DOHH2 (cell line): ENCODE data around the gene KCNG2.

Experiments used
- H3F3A ChIP-seq: fragments of 200-600 bp; sonication (generic), shearing (Covaris generic); 2 replicates; pipeline ENCODE4 v1.6.0; 2016; ENCODE audit warnings: antibody characterized with exemption, mild to moderate bottlenecking; ENCODE audit not compliant: control insufficient read depth, insufficient read depth
- H3K27ac ChIP-seq: fragments of 200-600 bp; sonication (generic); 2 replicates; pipeline ENCODE4 v1.5.1; 2014; ENCODE audit warnings: low read depth, mild to moderate bottlenecking, low read length, moderate library complexity
- H3K27me3 ChIP-seq: fragments of 200-600 bp; sonication (generic); 2 replicates; pipeline ENCODE4 v1.6.1; 2014; ENCODE audit warnings: mild to moderate bottlenecking, low read length, mixed read lengths; ENCODE audit not compliant: control insufficient read depth
- H3K36me3 ChIP-seq: fragments of 200-600 bp; sonication (generic); 2 replicates; pipeline ENCODE4 v1.6.1; 2014; ENCODE audit warnings: mild to moderate bottlenecking, low read length, moderate library complexity, mixed read lengths; ENCODE audit not compliant: control insufficient read depth
- H3K4me1 ChIP-seq: fragments of 200-600 bp; sonication (generic); 2 replicates; pipeline ENCODE4 v1.6.1; 2014; ENCODE audit warnings: mild to moderate bottlenecking, low read length, mixed read lengths; ENCODE audit not compliant: control insufficient read depth
- H3K4me2 ChIP-seq: fragments of 200-600 bp; sonication (generic); 2 replicates; pipeline ENCODE4 v1.6.0; 2014; ENCODE audit warnings: mild to moderate bottlenecking, low read length, moderate library complexity
- H3K4me3 ChIP-seq: fragments of 200-600 bp; sonication (generic); 2 replicates; pipeline ENCODE4 v1.5.1; 2014; ENCODE audit warnings: mild to moderate bottlenecking, low read length, mixed read lengths
- H3K79me2 ChIP-seq: fragments of 200-600 bp; sonication (generic); 2 replicates; pipeline ENCODE4 v1.6.1; 2014; ENCODE audit warnings: mild to moderate bottlenecking, low read length, mixed read lengths; ENCODE audit not compliant: control insufficient read depth
- H3K9me2 ChIP-seq: fragments of 200-600 bp; sonication (generic); replicated peaks from 2 replicates; pipeline ENCODE4 v1.6.1; 2014; ENCODE audit warnings: mild to moderate bottlenecking, low read length, mixed read lengths; ENCODE audit not compliant: control insufficient read depth
- H3K9me3 ChIP-seq: fragments of 200-600 bp; sonication (generic); 2 replicates; pipeline ENCODE4 v1.6.1; 2014; ENCODE audit warnings: antibody characterized with exemption, low read length, mixed read lengths; ENCODE audit not compliant: control insufficient read depth, insufficient read depth
- H4K20me1 ChIP-seq: fragments of 200-600 bp; sonication (generic); 2 replicates; pipeline ENCODE4 v1.6.0; 2014; ENCODE audit warnings: low read depth, mild to moderate bottlenecking, antibody characterized with exemption, low read length, moderate library complexity; ENCODE audit not compliant: control insufficient read depth, insufficient read depth
- CTCF ChIP-seq: fragments of 200-600 bp; sonication (generic); IDR thresholded peaks from one replicate; pipeline ENCODE4 v1.5.1; 2014; ENCODE audit warnings: antibody characterized with exemption, mild to moderate bottlenecking, low read depth, low read length; ENCODE audit not compliant: poor library complexity, severe bottlenecking
- EZH2phosphoT487 ChIP-seq: fragments of 200-600 bp; sonication (generic); IDR thresholded peaks from 2 replicates; pipeline ENCODE4 v1.6.1; 2017; ENCODE audit warnings: borderline replicate concordance, mild to moderate bottlenecking, antibody characterized with exemption, low read length, moderate library complexity, mixed read lengths

The KCNG2 gene

GRCh38 chr18:79779700-79780190 lies 18.0 kb upstream of the KCNG2 start:
- no peak overlapping the region for H3K4me2 ChIP-seq
- H3F3A ChIP-seq: no peaks in the 10 kb centered on the region
- no peak overlapping the region for H3K27ac ChIP-seq
- no peaks in the 10 kb centered on the region for H4K20me1 ChIP-seq
- H3K9me3 ChIP-seq: no peaks in the 10 kb centered on the region
- no peak for TF ChIP-seq CTCF
- TF ChIP-seq EZH2phosphoT487: no peak
- peaks cover 3% of the 10 kb centered on the region; the same call in 1 of the 2 replicates for H3K4me1 ChIP-seq
- no peaks in the 10 kb centered on the region for H3K36me3 ChIP-seq
- peaks cover 3% of the 10 kb centered on the region; the same call in 1 of the 2 replicates for H3K27me3 ChIP-seq
- no peaks in the 10 kb centered on the region for H3K9me2 ChIP-seq
- H3K4me3 ChIP-seq: no peak overlapping the region
- H3K79me2 ChIP-seq: no peaks in the 10 kb centered on the region

- no peak overlapping the region for H3K4me2 ChIP-seq
- H3K4me3 ChIP-seq: no peak overlapping the region
- H3F3A ChIP-seq: no peaks in the 10 kb centered on the region
- peaks cover 10% of the 10 kb centered on the region for H3K4me1 ChIP-seq
- no peaks in the 10 kb centered on the region for H4K20me1 ChIP-seq
- TF ChIP-seq CTCF: no peak
- TF ChIP-seq EZH2phosphoT487: no peak
- H3K9me3 ChIP-seq: no peaks in the 10 kb centered on the region
- H3K79me2 ChIP-seq: no peaks in the 10 kb centered on the region
- no peak overlapping the region for H3K27ac ChIP-seq
- no peaks in the 10 kb centered on the region for H3K36me3 ChIP-seq
- peaks cover 7% of the 10 kb centered on the region; the same call in 1 of the 2 replicates for H3K27me3 ChIP-seq
- H3K9me2 ChIP-seq: no peaks in the 10 kb centered on the region
Observed at GRCh38 chr18:79780547-79780946, 17.2 kb upstream of the KCNG2 start.

- peaks cover 10% of the 10 kb centered on the region for H3K4me1 ChIP-seq
- no peak overlapping the region for H3K4me2 ChIP-seq
- H3K36me3 ChIP-seq: no peaks in the 10 kb centered on the region
- TF ChIP-seq EZH2phosphoT487: no peak
- no peak for TF ChIP-seq CTCF
- H3K9me2 ChIP-seq: no peaks in the 10 kb centered on the region
- H3F3A ChIP-seq: no peaks in the 10 kb centered on the region
- H3K27ac ChIP-seq: no peak overlapping the region
- H4K20me1 ChIP-seq: no peaks in the 10 kb centered on the region
- H3K9me3 ChIP-seq: no peaks in the 10 kb centered on the region
- H3K27me3 ChIP-seq: peaks cover 7% of the 10 kb centered on the region; the same call in 1 of the 2 replicates
- H3K79me2 ChIP-seq: no peaks in the 10 kb centered on the region
- H3K4me3 ChIP-seq: no peak overlapping the region
Observed at GRCh38 chr18:79781331-79781941, 16.3 kb upstream of the KCNG2 start.
